NCI-H1105 treated with DMSO at 0.1 percent for 48 hours (cell line): ENCODE data around the gene TOR3A.

ENCODE experiments used
- DNase-seq: peaks from one replicate; lab custom pipeline; 2025; lab: John Stamatoyannopoulos, UW

TOR3A gene

GRCh38 chr1:179077396-179077795 lies 4.5 kb upstream of the TOR3A start:
- no peak for DNase-seq

- DNase-seq = peak; percentile 54
Measured at GRCh38 chr1:179079113-179079761, 2.6 kb upstream of the TOR3A start.

GRCh38 chr1:179080866-179081686 lies 794 bp upstream of the TOR3A start:
- no peak for DNase-seq

- DNase-seq = peak; percentile 21
Measured at GRCh38 chr1:179082333-179082998, 596 bp downstream of the TOR3A start.

GRCh38 chr1:179082999-179083335 lies 1.1 kb downstream of the TOR3A start:
- no peak for DNase-seq

GRCh38 chr1:179083533-179083932 lies 1.7 kb downstream of the TOR3A start:
- no peak for DNase-seq

GRCh38 chr1:179087665-179088064 lies 5.8 kb downstream of the TOR3A start:
- DNase-seq = no peak

- DNase-seq = no peak
Measured at GRCh38 chr1:179089827-179090482, 8.1 kb downstream of the TOR3A start.

- DNase-seq = no peak
Measured at GRCh38 chr1:179090522-179090921, 8.7 kb downstream of the TOR3A start.

GRCh38 chr1:179090923-179091322 lies 9.1 kb downstream of the TOR3A start:
- no peak for DNase-seq

GRCh38 chr1:179091691-179092165 lies 9.9 kb downstream of the TOR3A start:
- no peak for DNase-seq

GRCh38 chr1:179092896-179093461 lies 11.1 kb downstream of the TOR3A start:
- DNase-seq = no peak

GRCh38 chr1:179094818-179095217 lies 12.9 kb downstream of the TOR3A start:
- DNase-seq = no peak

GRCh38 chr1:179095377-179095776 lies 13.5 kb downstream of the TOR3A start:
- DNase-seq = no peak

- DNase-seq = no peak
Measured at GRCh38 chr1:179095924-179096323, 14.1 kb downstream of the TOR3A start.

GRCh38 chr1:179099891-179100290 lies 18.0 kb downstream of the TOR3A start:
- no peak for DNase-seq

- DNase-seq = no peak
Measured at GRCh38 chr1:179101566-179101965, 19.7 kb downstream of the TOR3A start.

- DNase-seq = no peak
Measured at GRCh38 chr1:179103999-179104398, 22.1 kb downstream of the TOR3A start.

GRCh38 chr1:179104611-179105250 lies 22.9 kb downstream of the TOR3A start:
- DNase-seq = no peak

GRCh38 chr1:179105393-179105792 lies 23.5 kb downstream of the TOR3A start:
- DNase-seq = peak; percentile 8
